Adrenal gland (tissue), 12 donors: ENCODE results near the gene EVI5L. TPM values are rescaled to one million over a fixed set of nuclear protein-coding genes. Genes with fewer than 3 reads are reported as not detected.

Experiments used
- DNase-seq, 7 donors: peaks; one replicate each; pipeline ENCODE4 v3.0.0-alpha.2; 2019 to 2020
- H3K27ac ChIP-seq, 5 donors: fragments of 200-600 bp; sonication (generic) in 4 of 5; 1 replicate in 3 of 5; 2 replicates in 2 of 5; pipeline versions ENCODE4 v1.5.1 to v1.8.0; 2016 to 2020; ENCODE audit warnings: mild to moderate bottlenecking in 1 of 5
- H3K27me3 ChIP-seq: fragments of 200-600 bp; 2 replicates; pipeline ENCODE4 v1.8.0; 2021
- H3K36me3 ChIP-seq, 2 donors: fragments of 200-600 bp; replicated peaks in 1 of 2; 1 replicate in 1 of 2; 2 replicates in 1 of 2; pipeline versions ENCODE4 v1.5.1 to v1.8.0; 2018 to 2022
- H3K4me1 ChIP-seq, 2 donors: fragments of 200-600 bp; replicated peaks in 1 of 2; 1 replicate in 1 of 2; 2 replicates in 1 of 2; pipeline versions ENCODE4 v1.5.1 to v1.8.0; 2018 to 2021
- H3K4me3 ChIP-seq, 4 donors: fragments of 200-600 bp; sonication (generic) in 3 of 4; one replicate each; pipeline ENCODE4 v1.5.1; 2016 to 2018
- H3K9me3 ChIP-seq, 3 donors: fragments of 200-600 bp; sonication (generic) in 1 of 3; replicated peaks in 1 of 3; 1 replicate in 2 of 3; 2 replicates in 1 of 3; pipeline versions ENCODE4 v1.5.1 to v1.8.0; 2016 to 2021
- CTCF ChIP-seq, 6 experiments: fragments of 450-650 bp in 4 of 6; fragments of 200-600 bp in 2 of 6; sonication (generic) in 1 of 6; IDR thresholded peaks; 1 replicate in 5 of 6; 2 replicates in 1 of 6; pipeline versions ENCODE4 v1.5.1 to v1.8.0; 2016 to 2021; ENCODE audit warnings: antibody characterized with exemption in 6 of 6, mild to moderate bottlenecking in 2 of 6, moderate library complexity in 1 of 6
- POLR2A ChIP-seq, 2 donors: fragments of 450-650 bp; IDR thresholded peaks; one replicate each; pipeline ENCODE4 v1.6.1; 2017; ENCODE audit warnings: antibody characterized with exemption in 2 of 2, mild to moderate bottlenecking in 2 of 2, moderate library complexity in 1 of 2
- WGBS, 4 donors: extraction: QIAGEN DNeasy Blood & Tissue Kit in 2 of 4; methylation state at CpG; one replicate each; pipeline versions ENCODE4 v1.1.5 to v1.1.7; 2013 to 2017; 5-methylcytosine and 5-hydroxymethylcytosine counted together
- intact Hi-C, 2 donors: fragments of 100-400 bp; cut with DNase I; formaldehyde crosslinking; loops; one replicate each; pipeline versions ENCODE4 v1.14.1 to v1.15.0; 2022 to 2023
- polyA plus RNA-seq, 3 donors: library from polyadenylated mRNA; stranded (reverse); fragments of 200-250 nt in 2 of 3; fragments of 350-450 nt in 1 of 3; fragmentation: Illumina TruSeq in 1 of 3; extraction: RNeasy Lipid Tissue Mini Kit (QIAGEN cat#74804) in 1 of 3; gene quantifications; one replicate each; pipeline ENCODE4 v1.2.3, GENCODE V29; 2013 to 2014
- total RNA-seq, 9 donors: library from RNA; depleted of rRNA in 4 of 9; stranded (reverse); fragments of >200 nt in 4 of 9; fragments of 120-200 nt in 1 of 9; fragmentation: NEBNext Ultra II Directional in 1 of 9; extraction: Animal tissue kit (Norgen Biotek cat#: 25700) in 1 of 9; gene quantifications; one replicate each; pipeline versions ENCODE4 v1.1.0 to v1.2.4, GENCODE V29; 2013 to 2023
- donor health status: healthy with polysubstance abuse.
- donor health status: Bipolar disorder and iron deficiency.
- donor health status: DM: yes; HTN: yes; CAD: no.
- donor health status: DM: no; HTN: no; CAD: no.
- donor health status: DM: no; HTN: no; CAD: no.
- donor health status: DM: yes; HTN: yes; CAD: no.

EVI5L gene
- total and polyA plus RNA-seq, 12 donors: 8.8 to 22.2 (median 20.5) TPM

DNA sequence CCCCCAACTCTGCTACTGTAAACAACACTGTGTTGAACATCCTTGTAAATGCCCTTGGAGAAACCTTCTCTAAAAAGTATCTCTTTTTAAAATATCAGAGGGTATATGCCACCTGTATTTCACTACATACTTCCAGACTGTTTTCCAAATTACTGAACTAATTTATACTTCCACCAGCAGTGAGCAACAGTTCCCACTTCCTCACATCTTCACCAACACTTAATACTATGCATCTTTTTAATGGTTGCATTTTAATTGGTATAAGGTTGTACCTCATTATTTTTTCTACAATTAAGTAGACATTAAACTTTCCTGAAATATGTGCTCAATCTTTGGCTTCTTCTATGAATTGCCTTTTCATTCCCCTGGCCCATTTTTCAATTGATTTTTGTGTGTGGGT is 45.2 kb upstream of the EVI5L start:
- Histone ChIP-seq H3K27ac (no peak overlapping the region), H3K9me3 (no peaks in the 10 kb centered on the region), H3K4me3 (no peak overlapping the region), H3K4me1 (peaks cover 7 to 24% of the 10 kb centered on the region in 2 donors), H3K27me3 (no peaks in the 10 kb centered on the region), H3K36me3 (no peaks in the 10 kb centered on the region)
- no peak for DNase-seq
- TF ChIP-seq CTCF (IDR thresholded peaks at IDR 0.05): no peak
- TF ChIP-seq POLR2A (IDR thresholded peaks at IDR 0.05): no peak
- intact Hi-C loops: no loop called here

DNA sequence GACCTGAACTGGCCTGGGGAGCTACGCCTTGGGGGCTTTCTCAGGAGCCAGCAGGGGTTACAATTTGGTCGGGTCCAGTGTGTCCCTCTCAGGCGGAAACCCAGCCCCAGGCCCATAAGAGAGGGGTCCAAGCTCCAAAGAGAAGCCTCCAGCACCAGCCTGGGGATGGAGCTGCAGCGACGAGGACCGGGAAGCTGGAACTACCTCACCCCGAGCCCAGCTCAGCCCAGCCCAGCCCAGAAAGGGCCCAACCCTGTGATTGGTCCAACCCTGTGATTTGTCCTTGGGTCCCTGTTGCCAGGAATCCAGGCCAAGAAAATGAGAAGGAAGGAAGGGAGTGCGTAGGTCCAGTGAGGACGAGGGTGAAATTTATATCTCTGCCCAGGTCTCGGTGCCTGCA is 42.9 kb upstream of the EVI5L start:
- H3K27me3 ChIP-seq: no peaks in the 10 kb centered on the region
- peaks cover 7 to 24% of the 10 kb centered on the region in 2 donors for H3K4me1 ChIP-seq
- 7 to 10% (median 8%) methylated on average over 3 to 10 of the region's 10 CpGs for WGBS, 4 donors
- TF ChIP-seq CTCF (IDR thresholded peaks at IDR 0.05) (no peak), POLR2A (IDR thresholded peaks at IDR 0.05) (peak in 1 of 2 donors; percentile 84)
- peak; percentile 86 to 92 (median 91) for DNase-seq
- peak overlapping the region in 3 of 5 donors; percentile 73 to 87 (median 80) for H3K27ac ChIP-seq
- peak overlapping the region in 2 of 4 donors; percentile 16 to 43 for H3K4me3 ChIP-seq
- no peaks in the 10 kb centered on the region for H3K9me3 ChIP-seq
- intact Hi-C loops: no loop called here
- H3K36me3 ChIP-seq: no peaks in the 10 kb centered on the region

- no peak for TF ChIP-seq CTCF (IDR thresholded peaks at IDR 0.05)
- no peak for TF ChIP-seq POLR2A (IDR thresholded peaks at IDR 0.05)
- Histone ChIP-seq H3K27ac (peak overlapping the region in 3 of 5 donors; percentile 73 to 87 (median 80)), H3K9me3 (no peaks in the 10 kb centered on the region), H3K4me1 (peaks cover 7 to 24% of the 10 kb centered on the region in 2 donors), H3K4me3 (peak overlapping the region in 2 of 4 donors; percentile 16 to 43), H3K36me3 (no peaks in the 10 kb centered on the region), H3K27me3 (no peaks in the 10 kb centered on the region)
- DNase-seq: peak in 1 of 7 donors; percentile 15
- intact Hi-C loops: no loop called here
- 0 to 11% (median 7%) methylated on average over 11 to 22 of the region's 22 CpGs for WGBS, 4 donors
Measured at GRCh38 chr19:7787602-7788177, 42.3 kb upstream of the EVI5L start.

DNA sequence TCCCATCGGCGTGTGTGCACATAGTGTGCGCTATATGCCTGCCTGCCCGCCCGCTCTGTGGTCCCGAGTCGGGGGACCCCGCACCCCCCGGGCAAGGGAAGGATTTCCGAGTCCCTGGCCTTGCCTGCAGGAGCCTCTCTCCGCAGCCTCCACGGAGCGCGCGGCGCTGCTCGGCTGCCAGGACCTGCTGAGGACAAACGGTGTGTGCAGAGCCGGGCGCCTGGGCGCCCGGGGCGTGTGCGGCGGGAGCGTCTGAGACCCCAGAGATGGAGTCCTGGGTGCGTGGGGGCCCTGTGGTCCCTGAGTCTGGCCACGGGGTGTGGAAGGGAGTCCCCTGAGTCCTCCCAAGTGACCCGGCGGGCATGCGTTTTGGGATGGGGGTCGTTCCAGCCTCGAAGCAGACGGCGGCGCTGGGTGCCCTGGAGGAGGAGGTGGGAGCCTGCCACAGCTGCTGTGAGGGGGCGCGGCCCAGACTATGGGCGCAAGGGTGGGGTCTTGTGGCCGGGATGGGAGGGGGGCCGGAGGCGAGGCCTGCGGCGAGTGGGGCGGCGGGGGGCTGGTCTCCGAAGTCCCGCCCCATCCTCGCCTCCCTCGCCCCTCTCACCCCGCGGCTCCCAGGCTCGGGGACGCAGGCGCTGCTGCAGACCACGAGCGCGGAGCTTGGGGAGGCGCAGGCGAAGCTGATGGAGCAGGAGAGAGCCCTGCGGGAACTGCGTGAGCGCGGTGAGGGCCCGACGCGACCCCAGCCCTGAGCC is 41.7 kb upstream of the EVI5L start:
- 1 to 2% methylated on average over 62 to 67 of the region's 67 CpGs; no CpG with 5 or more reads in 2 of the 4 donors for WGBS, 4 donors
- no peaks in the 10 kb centered on the region for H3K9me3 ChIP-seq
- no peaks in the 10 kb centered on the region for H3K36me3 ChIP-seq
- peaks cover 7 to 24% of the 10 kb centered on the region in 2 donors for H3K4me1 ChIP-seq
- TF ChIP-seq CTCF (IDR thresholded peaks at IDR 0.05) (no peak), POLR2A (IDR thresholded peaks at IDR 0.05) (no peak)
- no peaks in the 10 kb centered on the region for H3K27me3 ChIP-seq
- peak overlapping the region in 2 of 4 donors; percentile 15 to 43 for H3K4me3 ChIP-seq
- peak overlapping the region in 2 of 5 donors; percentile 73 to 87 for H3K27ac ChIP-seq
- intact Hi-C loops: no loop called here
- DNase-seq: peak in 6 of 7 donors; percentile 23 to 46 (median 30)
